Measurements from ENCODE around the gene RASSF3. TPM values are rescaled to one million over a fixed set of nuclear protein-coding genes. Genes with fewer than 3 reads are reported as not detected.

RASSF3 gene
- total and polyA plus RNA-seq, 12 donors = 21.7 to 75.8 (median 39.5) TPM

GRCh38 chr12:64583771-64584421 is 26.4 kb upstream of the RASSF3 start:
- Histone ChIP-seq H3K36me3 (replicated peaks in 1 of 2) (no peaks in the 10 kb centered on the region), H3K27ac (peak overlapping the region in 4 of 5 donors; percentile 3 to 84 (median 65)), H3K9me3 (replicated peaks in 1 of 3) (no peaks in the 10 kb centered on the region), H3K27me3 (no peaks in the 10 kb centered on the region), H3K4me3 (peak overlapping the region in 2 of 4 donors; percentile 1 to 31), H3K4me1 (replicated peaks in 1 of 2) (peaks cover 28 to 30% of the 10 kb centered on the region in 2 donors)
- peak in 6 of 7 donors; percentile 41 to 64 (median 49) for DNase-seq
- intact Hi-C loops (cut with DNase I) = no loop called here
- WGBS, 4 donors = 0 to 5% (median 1%) methylated on average over 6 of the region's 6 CpGs
- TF ChIP-seq, protein P1, sequence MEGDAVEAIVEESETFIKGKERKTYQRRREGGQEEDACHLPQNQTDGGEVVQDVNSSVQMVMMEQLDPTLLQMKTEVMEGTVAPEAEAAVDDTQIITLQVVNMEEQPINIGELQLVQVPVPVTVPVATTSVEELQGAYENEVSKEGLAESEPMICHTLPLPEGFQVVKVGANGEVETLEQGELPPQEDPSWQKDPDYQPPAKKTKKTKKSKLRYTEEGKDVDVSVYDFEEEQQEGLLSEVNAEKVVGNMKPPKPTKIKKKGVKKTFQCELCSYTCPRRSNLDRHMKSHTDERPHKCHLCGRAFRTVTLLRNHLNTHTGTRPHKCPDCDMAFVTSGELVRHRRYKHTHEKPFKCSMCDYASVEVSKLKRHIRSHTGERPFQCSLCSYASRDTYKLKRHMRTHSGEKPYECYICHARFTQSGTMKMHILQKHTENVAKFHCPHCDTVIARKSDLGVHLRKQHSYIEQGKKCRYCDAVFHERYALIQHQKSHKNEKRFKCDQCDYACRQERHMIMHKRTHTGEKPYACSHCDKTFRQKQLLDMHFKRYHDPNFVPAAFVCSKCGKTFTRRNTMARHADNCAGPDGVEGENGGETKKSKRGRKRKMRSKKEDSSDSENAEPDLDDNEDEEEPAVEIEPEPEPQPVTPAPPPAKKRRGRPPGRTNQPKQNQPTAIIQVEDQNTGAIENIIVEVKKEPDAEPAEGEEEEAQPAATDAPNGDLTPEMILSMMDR (IDR thresholded peaks at IDR 0.05) = no peak
- TF ChIP-seq POLR2A (IDR thresholded peaks at IDR 0.05) = no peak

GRCh38 chr12:64585104-64585503 is 25.2 kb upstream of the RASSF3 start:
- no peak overlapping the region for H3K27ac ChIP-seq
- H3K4me1 ChIP-seq (replicated peaks in 1 of 2) = peaks cover 28 to 30% of the 10 kb centered on the region in 2 donors
- no peaks in the 10 kb centered on the region for H3K9me3 ChIP-seq (replicated peaks in 1 of 3)
- intact Hi-C loops (cut with DNase I) = no loop called here
- WGBS, 4 donors = 86 to 93% (median 90%) methylated on average over 4 to 5 of the region's 5 CpGs
- no peak overlapping the region for H3K4me3 ChIP-seq
- DNase-seq = no peak
- H3K27me3 ChIP-seq = no peaks in the 10 kb centered on the region
- no peaks in the 10 kb centered on the region for H3K36me3 ChIP-seq (replicated peaks in 1 of 2)
- TF ChIP-seq, protein P1 (IDR thresholded peaks at IDR 0.05) = no peak
- TF ChIP-seq POLR2A (IDR thresholded peaks at IDR 0.05) = no peak

DNA sequence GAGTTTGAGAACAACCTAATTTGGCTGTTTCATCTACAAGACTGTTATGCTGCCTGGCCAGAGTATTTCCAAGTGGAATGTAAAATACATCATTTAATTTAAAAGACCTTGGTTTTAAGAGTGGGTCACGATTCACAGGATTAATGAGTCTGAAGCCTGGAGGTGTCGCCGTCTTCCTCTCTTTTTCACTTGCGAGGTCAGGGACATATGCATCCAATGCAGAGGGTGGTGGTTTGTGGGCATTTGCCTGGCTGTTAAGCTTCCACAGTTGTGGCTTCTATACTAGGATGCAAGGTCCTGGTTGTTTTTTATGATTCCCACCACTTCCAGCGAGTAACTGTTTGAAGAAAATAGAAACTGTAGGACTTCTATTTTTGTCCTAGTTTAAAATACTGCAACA is 22.8 kb upstream of the RASSF3 start:
- TF ChIP-seq, protein P1 (IDR thresholded peaks at IDR 0.05) = no peak
- no peak for TF ChIP-seq POLR2A (IDR thresholded peaks at IDR 0.05)
- H3K4me1 ChIP-seq (replicated peaks in 1 of 2) = peaks cover 20 to 21% of the 10 kb centered on the region in 2 donors
- no peaks in the 10 kb centered on the region for H3K9me3 ChIP-seq (replicated peaks in 1 of 3)

DNA sequence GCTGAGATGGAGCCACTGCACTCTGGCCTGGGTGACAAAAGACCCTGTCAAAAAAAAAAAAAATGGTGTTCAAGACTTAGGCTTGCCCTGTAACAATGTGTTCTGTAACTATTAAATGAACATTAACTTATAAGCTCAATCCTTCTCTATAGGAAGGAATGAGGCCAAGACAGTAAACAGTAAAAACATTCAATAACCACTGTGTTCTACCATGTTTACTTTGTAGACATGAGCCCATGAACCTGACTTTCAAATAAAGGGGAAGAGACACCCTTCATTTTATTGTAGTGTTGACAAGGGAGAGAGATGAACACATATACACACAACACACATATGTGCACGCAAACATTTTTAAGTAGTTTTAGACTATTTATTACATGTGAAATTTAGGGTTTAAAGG is 20.1 kb upstream of the RASSF3 start:
- no peaks in the 10 kb centered on the region for H3K4me1 ChIP-seq (replicated peaks in 1 of 2)
- no peak for DNase-seq
- no peaks in the 10 kb centered on the region for H3K9me3 ChIP-seq (replicated peaks in 1 of 3)
- H3K27me3 ChIP-seq = no peaks in the 10 kb centered on the region
- no peak overlapping the region for H3K27ac ChIP-seq
- no peaks in the 10 kb centered on the region for H3K36me3 ChIP-seq (replicated peaks in 1 of 2)
- TF ChIP-seq, protein P1 (IDR thresholded peaks at IDR 0.05) = no peak
- TF ChIP-seq POLR2A (IDR thresholded peaks at IDR 0.05) = no peak
- no peak overlapping the region for H3K4me3 ChIP-seq
- intact Hi-C loops (cut with DNase I) = no loop called here
- 95 to 100% (median 98%) methylated on average over 1 of the region's 1 CpG for WGBS, 4 donors

More for the DNA sequence above, 22.8 kb upstream of the RASSF3 start:
- no peaks in the 10 kb centered on the region for H3K27me3 ChIP-seq
- H3K4me3 ChIP-seq = no peak overlapping the region
- no peak for DNase-seq
- H3K27ac ChIP-seq = no peak overlapping the region
- intact Hi-C loops (cut with DNase I) = no loop called here
- WGBS, 4 donors = 60 to 74% (median 64%) methylated on average over 5 of the region's 5 CpGs
- H3K36me3 ChIP-seq (replicated peaks in 1 of 2) = no peaks in the 10 kb centered on the region

Measured in adrenal gland (tissue), 12 donors.